Measurements from ENCODE around the gene DNMT3L.
"Not testable (repeated sequence)": the region's sequence is repeated elsewhere in the genome, so short reads cannot be mapped to it uniquely, and the experiment has no call there.

Gene DNMT3L

DNA sequence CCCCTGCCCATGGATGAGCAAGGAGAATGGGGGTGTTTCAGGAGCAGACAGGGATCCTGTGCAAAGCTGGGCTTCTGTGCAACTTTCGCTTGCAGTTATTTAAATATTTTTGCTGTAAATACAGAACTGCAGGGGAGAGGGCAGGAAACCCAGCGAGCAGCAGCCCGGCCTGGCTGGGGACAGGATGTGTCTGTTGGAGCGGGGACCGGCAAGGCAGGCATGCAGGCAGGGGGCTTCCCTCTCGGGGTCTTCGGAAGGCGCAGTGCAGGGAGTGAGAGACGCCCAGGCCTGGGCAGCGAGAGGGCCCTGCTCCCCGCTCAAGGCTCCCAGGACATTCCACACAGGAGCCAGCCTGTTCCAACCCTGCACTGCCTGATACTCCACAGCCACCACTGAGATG, 22.3 kb upstream of the DNMT3L start:
- no peaks in the 10 kb centered on the region for H3K27me3 ChIP-seq (replicated peaks)
- no peaks in the 10 kb centered on the region for H3K36me3 ChIP-seq (replicated peaks)
- TF ChIP-seq, protein P1, sequence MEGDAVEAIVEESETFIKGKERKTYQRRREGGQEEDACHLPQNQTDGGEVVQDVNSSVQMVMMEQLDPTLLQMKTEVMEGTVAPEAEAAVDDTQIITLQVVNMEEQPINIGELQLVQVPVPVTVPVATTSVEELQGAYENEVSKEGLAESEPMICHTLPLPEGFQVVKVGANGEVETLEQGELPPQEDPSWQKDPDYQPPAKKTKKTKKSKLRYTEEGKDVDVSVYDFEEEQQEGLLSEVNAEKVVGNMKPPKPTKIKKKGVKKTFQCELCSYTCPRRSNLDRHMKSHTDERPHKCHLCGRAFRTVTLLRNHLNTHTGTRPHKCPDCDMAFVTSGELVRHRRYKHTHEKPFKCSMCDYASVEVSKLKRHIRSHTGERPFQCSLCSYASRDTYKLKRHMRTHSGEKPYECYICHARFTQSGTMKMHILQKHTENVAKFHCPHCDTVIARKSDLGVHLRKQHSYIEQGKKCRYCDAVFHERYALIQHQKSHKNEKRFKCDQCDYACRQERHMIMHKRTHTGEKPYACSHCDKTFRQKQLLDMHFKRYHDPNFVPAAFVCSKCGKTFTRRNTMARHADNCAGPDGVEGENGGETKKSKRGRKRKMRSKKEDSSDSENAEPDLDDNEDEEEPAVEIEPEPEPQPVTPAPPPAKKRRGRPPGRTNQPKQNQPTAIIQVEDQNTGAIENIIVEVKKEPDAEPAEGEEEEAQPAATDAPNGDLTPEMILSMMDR (IDR thresholded peaks at IDR 0.05; ENCODE audit: low read depth, low read length, missing control alignments), result no peak
- no peak overlapping the region for H3K4me3 ChIP-seq (ENCODE audit: low read depth, low read length)
- no peak for DNase-seq
- no peak overlapping the region for H3K27ac ChIP-seq
- in situ Hi-C loops (cut with HindIII; ENCODE audit: low pct_ligation_motif_present, low sequenced_read_pairs), result no loop called here

DNA sequence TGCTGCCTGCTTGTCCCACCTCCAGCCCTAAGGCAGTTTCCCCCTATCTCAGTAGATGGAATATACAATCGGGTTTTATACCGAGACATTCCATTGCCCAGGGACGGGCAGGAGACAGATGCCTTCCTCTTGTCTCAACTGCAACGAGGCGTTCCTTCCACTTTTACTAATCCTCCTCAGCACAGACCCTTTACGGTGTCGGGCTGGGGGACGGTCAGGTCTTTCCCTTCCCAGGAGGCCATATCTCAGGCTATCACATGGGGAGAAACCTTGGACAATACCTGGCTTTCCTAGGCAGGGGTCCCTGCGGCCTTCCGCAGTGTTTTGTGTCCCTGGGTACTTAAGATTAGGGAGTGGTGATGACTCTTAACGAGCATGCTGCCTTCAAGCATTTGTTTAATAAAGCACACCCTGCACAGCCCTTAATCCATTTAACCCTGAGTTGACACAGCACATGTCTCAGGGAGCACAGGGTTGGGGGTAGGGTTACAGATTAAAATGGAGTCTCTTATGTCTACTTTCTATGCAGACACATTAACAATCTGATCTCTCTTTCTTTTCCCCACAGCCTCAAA, 21.6 kb upstream of the DNMT3L start:
- in situ Hi-C loops (cut with HindIII; ENCODE audit: low pct_ligation_motif_present, low sequenced_read_pairs); DNase-seq; H3K27me3 ChIP-seq (replicated peaks); H3K4me3 ChIP-seq (ENCODE audit: low read depth, low read length); H3K27ac ChIP-seq; H3K36me3 ChIP-seq (replicated peaks): not testable (repeated sequence)

DNA sequence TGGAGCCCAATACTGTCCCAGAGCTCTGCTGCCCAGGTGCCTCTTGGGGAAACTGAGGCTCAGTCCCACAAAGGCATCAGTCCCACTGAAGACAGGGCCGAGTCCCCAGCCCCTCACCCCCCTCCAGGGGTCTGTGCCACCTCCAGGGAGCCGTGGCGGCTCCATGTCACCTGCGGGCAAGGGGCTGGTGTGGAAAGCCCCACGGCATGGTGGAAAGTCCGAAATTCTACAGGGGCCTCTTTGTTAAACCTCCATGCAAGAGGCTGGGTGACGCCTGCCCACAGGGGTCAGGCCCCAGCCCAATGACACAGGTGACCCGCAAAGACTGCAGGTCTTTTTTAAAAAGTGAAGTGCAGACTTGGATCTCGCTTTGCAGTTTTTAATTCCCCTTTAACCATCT, 20.7 kb upstream of the DNMT3L start:
- no peak overlapping the region for H3K27ac ChIP-seq
- in situ Hi-C loops (cut with HindIII; ENCODE audit: low pct_ligation_motif_present, low sequenced_read_pairs), result no loop called here
- TF ChIP-seq, protein P1 (IDR thresholded peaks at IDR 0.05; ENCODE audit: low read depth, low read length, missing control alignments), result no peak
- no peaks in the 10 kb centered on the region for H3K36me3 ChIP-seq (replicated peaks)
- no peak for DNase-seq
- no peaks in the 10 kb centered on the region for H3K27me3 ChIP-seq (replicated peaks)
- H3K4me3 ChIP-seq (ENCODE audit: low read depth, low read length), result no peak overlapping the region

DNA sequence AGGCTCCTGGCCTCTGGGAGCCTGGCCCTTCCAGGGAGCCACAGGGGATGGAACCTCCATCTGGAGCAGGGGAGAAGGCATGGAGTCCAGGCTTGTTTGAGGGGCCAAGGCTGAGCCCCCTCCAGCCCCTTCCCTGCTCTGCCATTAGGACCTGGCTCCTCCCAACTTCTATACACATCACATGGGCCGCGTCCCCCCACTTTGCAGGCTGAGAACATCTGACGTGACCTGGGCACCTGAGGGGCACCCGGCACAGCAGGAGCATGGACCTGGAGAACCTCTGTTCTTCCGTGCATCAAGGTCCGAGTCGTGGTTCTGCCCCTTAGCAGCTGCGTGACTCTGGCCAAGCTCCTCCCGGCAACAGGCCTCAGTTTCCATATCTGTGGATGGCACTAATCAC, 20.1 kb upstream of the DNMT3L start:
- no peak for DNase-seq
- H3K4me3 ChIP-seq (ENCODE audit: low read depth, low read length), result no peak overlapping the region
- in situ Hi-C loops (cut with HindIII; ENCODE audit: low pct_ligation_motif_present, low sequenced_read_pairs), result no loop called here
- no peaks in the 10 kb centered on the region for H3K27me3 ChIP-seq (replicated peaks)
- TF ChIP-seq, protein P1 (IDR thresholded peaks at IDR 0.05; ENCODE audit: low read depth, low read length, missing control alignments), result no peak
- no peaks in the 10 kb centered on the region for H3K36me3 ChIP-seq (replicated peaks)
- H3K27ac ChIP-seq, result no peak overlapping the region

DNA sequence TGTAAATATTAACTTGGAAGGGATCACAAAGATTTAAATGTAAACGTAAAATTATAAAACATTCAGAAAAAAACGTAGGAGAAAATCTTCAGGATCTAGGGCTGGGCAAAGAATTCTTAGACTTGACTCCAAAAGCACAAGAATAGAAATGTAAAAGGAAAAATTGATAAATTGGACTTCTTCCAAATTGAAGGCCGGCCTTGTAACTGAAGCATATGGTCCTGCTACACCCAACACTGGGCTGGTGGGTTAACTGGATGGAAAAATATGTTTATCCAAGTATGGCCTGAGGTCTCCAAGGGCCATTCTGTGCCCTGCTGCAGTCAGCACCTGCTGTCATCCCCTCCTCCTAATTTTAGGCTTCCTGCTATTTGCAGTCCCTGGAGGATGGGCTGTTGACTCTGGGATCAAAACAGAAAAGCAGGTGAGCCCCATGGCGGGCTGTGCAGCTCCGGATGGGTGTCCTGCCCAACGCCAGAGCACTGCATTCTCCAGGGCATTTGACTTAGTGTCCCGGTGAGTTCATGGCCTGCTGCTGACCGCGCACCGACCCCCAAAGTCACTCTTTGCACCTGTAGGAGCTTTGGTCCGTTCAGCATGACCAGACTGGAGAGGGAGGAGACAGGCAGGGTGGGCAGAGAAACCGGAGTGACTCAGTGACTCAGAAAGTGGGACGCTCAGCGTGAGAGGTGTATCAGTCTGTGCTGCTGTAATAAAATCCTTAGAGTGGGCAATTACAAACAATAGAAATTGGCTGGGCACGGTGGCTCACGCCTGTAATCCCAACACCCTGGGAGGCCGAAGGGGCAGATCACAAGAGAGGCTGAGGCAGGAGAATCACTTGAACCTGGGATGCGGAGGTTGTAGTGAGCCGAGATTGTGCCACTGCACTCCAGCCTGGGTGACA, 17.9 kb upstream of the DNMT3L start:
- DNase-seq, result no peak
- Histone ChIP-seq H3K27ac (no peak overlapping the region), H3K27me3 (replicated peaks) (no peaks in the 10 kb centered on the region), H3K4me3 (ENCODE audit: low read depth, low read length) (no peak overlapping the region), H3K36me3 (replicated peaks) (no peaks in the 10 kb centered on the region)
- in situ Hi-C loops (cut with HindIII; ENCODE audit: low pct_ligation_motif_present, low sequenced_read_pairs), result no loop called here
- TF ChIP-seq, protein P1 (IDR thresholded peaks at IDR 0.05; ENCODE audit: low read depth, low read length, missing control alignments), result no peak

DNA sequence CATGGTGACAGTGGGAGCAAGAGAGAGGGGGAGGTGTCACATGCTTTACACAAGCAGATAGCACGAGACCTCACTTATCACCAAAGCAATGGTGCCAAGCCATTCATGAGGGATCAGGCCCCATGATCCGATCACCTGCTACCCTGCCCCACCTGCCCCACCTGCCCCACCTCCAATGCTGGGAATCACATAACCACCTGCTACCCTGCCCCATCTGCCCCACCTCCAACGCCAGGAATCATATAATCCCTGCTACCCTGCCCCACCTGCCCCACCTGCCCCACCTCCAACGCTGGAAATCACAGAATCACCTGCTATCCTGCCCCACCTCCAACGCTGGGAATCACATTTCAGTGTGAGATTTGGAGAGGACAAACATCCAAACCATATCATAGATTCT, 13.3 kb upstream of the DNMT3L start:
- Histone ChIP-seq H3K4me3 (ENCODE audit: low read depth, low read length) (no peak overlapping the region), H3K36me3 (replicated peaks) (no peaks in the 10 kb centered on the region), H3K27me3 (replicated peaks) (no peaks in the 10 kb centered on the region), H3K27ac (no peak overlapping the region)
- TF ChIP-seq, protein P1 (IDR thresholded peaks at IDR 0.05; ENCODE audit: low read depth, low read length, missing control alignments), result no peak
- in situ Hi-C loops (cut with HindIII; ENCODE audit: low pct_ligation_motif_present, low sequenced_read_pairs), result no loop called here
- no peak for DNase-seq

All from brain microvascular endothelial cell (primary cell).